Hepatocyte (in vitro differentiated cells): Measurements from ENCODE around the gene CRYBB3. TPM values are rescaled to one million over a fixed set of nuclear protein-coding genes. Genes with fewer than 3 reads are reported as not detected.

ENCODE experiments used
- DNase-seq: peaks from one replicate; pipeline ENCODE4 v3.0.0-alpha.2; 2016; ENCODE audit warnings: low spot score
- H2AFZ ChIP-seq: fragments of 200-600 bp; sonication (generic); 2 replicates; pipeline ENCODE4 v1.6.0; 2016; ENCODE audit warnings: antibody characterized with exemption, mild to moderate bottlenecking
- H3K27ac ChIP-seq: fragments of 200-600 bp; sonication (generic); 2 replicates; pipeline ENCODE4 v1.5.1; 2016; ENCODE audit warnings: mild to moderate bottlenecking
- H3K27me3 ChIP-seq: fragments of 200-600 bp; sonication (generic); 2 replicates; pipeline ENCODE4 v1.6.1; 2016
- H3K36me3 ChIP-seq: fragments of 200-600 bp; sonication (generic); replicated peaks from 2 replicates; pipeline ENCODE4 v1.5.1; 2016; ENCODE audit warnings: low read depth; ENCODE audit not compliant: insufficient read depth
- H3K4me1 ChIP-seq: fragments of 200-600 bp; sonication (generic); 2 replicates; pipeline ENCODE4 v1.5.1; 2016; ENCODE audit warnings: mild to moderate bottlenecking, moderate library complexity; ENCODE audit not compliant: insufficient read depth
- H3K4me2 ChIP-seq: fragments of 200-600 bp; sonication (generic); 2 replicates; pipeline ENCODE4 v1.6.0; 2016
- H3K4me3 ChIP-seq: fragments of 200-600 bp; sonication (generic); 2 replicates; pipeline ENCODE4 v1.5.1; 2016; ENCODE audit warnings: mild to moderate bottlenecking
- H3K79me2 ChIP-seq: fragments of 200-600 bp; sonication (generic); 2 replicates; pipeline ENCODE4 v1.6.0; 2017; ENCODE audit warnings: mild to moderate bottlenecking
- H3K9me2 ChIP-seq: fragments of 200-600 bp; sonication (generic); replicated peaks from 2 replicates; pipeline ENCODE4 v1.6.0; 2017; ENCODE audit warnings: mild to moderate bottlenecking; ENCODE audit not compliant: insufficient read depth
- H3K9me3 ChIP-seq: fragments of 200-600 bp; sonication (generic); 2 replicates; pipeline ENCODE4 v1.5.1; 2016; ENCODE audit warnings: low read depth, mild to moderate bottlenecking
- H4K20me1 ChIP-seq: fragments of 200-600 bp; sonication (generic); 2 replicates; pipeline ENCODE4 v1.6.0; 2016; ENCODE audit warnings: mild to moderate bottlenecking; ENCODE audit not compliant: insufficient read depth, poor library complexity, severe bottlenecking
- EZH2 ChIP-seq: fragments of 200-600 bp; sonication (generic); IDR thresholded peaks from 2 replicates; pipeline ENCODE4 v1.6.1; 2016; ENCODE audit warnings: antibody characterized with exemption, mild to moderate bottlenecking, borderline replicate concordance
- EZH2phosphoT487 ChIP-seq: fragments of 200-600 bp; sonication (generic); IDR thresholded peaks from one replicate; pipeline ENCODE4 v1.6.1; 2018; ENCODE audit warnings: antibody characterized with exemption, mild to moderate bottlenecking, low read depth, moderate library complexity; ENCODE audit not compliant: unreplicated experiment, severe bottlenecking
- WGBS: methylation state at CpG from one replicate; pipeline ENCODE4 v1.1.6; 2016; ENCODE audit warnings: low lambda C conversion rate; ENCODE audit errors: missing lambda C conversion rate; 5-methylcytosine and 5-hydroxymethylcytosine counted together
- polyA plus RNA-seq: library from polyadenylated mRNA; unstranded; fragments of >200 nt; fragmentation: Nextera tagmentation; extraction: Ambion mirVana; gene quantifications from 2 replicates; pipeline ENCODE4 v1.2.1, GENCODE V29; 2016
- total RNA-seq: library from RNA; depleted of rRNA; stranded (reverse); fragments of >200 nt; gene quantifications from 2 replicates; pipeline ENCODE4 v1.2.3, GENCODE V29; 2014
- TF ChIP-seq, protein P1 (sequence below): fragments of 200-600 bp; sonication (generic); IDR thresholded peaks from 2 replicates; pipeline ENCODE4 v1.5.1; 2016; ENCODE audit warnings: antibody characterized with exemption, mild to moderate bottlenecking; ENCODE audit not compliant: poor library complexity

The CRYBB3 gene
- total and polyA plus RNA-seq, 2 experiments from 2014 or later, result not detected

DNA sequence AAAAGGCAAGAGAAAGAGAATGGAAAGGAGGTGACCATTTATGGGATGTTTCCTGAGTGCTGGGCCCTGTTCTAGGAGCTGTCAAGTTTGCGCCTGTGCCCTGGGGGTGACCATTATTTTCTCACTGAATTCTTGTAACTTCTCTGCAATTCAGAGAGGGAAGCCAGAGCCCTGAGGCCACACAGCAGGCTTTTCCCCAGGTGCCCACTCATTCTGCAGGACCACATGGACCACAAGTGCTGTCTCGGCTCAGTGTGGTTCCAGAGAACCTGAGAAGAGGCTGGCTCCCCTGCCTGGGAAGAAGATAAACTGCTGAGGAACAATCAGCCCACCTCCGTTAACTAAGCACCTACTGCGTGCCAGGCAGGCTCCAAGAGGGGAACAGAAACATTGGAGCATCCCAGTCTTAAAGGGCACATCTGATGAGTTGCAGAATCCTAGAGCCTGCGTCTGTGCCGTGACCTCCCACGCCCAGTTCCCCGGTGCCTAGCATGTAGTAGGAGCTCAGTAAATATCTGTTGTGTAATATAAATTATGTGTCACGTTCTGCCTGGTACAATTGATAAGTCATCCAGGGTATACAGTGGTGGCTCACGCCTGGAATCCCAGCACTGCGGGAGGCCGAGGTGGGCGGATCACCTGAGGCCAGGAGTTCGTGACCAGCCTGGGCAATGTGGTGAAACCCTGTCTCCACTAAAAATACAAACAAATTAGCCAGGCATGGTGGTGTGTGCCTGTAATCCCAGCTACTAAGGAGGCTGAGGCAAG, 31.6 kb upstream of the CRYBB3 start:
- Histone ChIP-seq H3K4me3 (no peak overlapping the region), H3K27me3 (no peaks in the 10 kb centered on the region), H2AFZ (no peak overlapping the region), H4K20me1 (peaks cover 9% of the 10 kb centered on the region), H3K79me2 (no peaks in the 10 kb centered on the region), H3K4me1 (no peaks in the 10 kb centered on the region), H3K9me2 (no peaks in the 10 kb centered on the region), H3K27ac (no peak overlapping the region), H3K9me3 (no peaks in the 10 kb centered on the region), H3K36me3 (no peaks in the 10 kb centered on the region), H3K4me2 (no peak overlapping the region)
- no peak for DNase-seq
- TF ChIP-seq, protein P1, sequence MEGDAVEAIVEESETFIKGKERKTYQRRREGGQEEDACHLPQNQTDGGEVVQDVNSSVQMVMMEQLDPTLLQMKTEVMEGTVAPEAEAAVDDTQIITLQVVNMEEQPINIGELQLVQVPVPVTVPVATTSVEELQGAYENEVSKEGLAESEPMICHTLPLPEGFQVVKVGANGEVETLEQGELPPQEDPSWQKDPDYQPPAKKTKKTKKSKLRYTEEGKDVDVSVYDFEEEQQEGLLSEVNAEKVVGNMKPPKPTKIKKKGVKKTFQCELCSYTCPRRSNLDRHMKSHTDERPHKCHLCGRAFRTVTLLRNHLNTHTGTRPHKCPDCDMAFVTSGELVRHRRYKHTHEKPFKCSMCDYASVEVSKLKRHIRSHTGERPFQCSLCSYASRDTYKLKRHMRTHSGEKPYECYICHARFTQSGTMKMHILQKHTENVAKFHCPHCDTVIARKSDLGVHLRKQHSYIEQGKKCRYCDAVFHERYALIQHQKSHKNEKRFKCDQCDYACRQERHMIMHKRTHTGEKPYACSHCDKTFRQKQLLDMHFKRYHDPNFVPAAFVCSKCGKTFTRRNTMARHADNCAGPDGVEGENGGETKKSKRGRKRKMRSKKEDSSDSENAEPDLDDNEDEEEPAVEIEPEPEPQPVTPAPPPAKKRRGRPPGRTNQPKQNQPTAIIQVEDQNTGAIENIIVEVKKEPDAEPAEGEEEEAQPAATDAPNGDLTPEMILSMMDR, result no peak
- TF ChIP-seq EZH2phosphoT487, result no peak
- WGBS, result 92% methylated on average over 14 of the region's 14 CpGs

DNA sequence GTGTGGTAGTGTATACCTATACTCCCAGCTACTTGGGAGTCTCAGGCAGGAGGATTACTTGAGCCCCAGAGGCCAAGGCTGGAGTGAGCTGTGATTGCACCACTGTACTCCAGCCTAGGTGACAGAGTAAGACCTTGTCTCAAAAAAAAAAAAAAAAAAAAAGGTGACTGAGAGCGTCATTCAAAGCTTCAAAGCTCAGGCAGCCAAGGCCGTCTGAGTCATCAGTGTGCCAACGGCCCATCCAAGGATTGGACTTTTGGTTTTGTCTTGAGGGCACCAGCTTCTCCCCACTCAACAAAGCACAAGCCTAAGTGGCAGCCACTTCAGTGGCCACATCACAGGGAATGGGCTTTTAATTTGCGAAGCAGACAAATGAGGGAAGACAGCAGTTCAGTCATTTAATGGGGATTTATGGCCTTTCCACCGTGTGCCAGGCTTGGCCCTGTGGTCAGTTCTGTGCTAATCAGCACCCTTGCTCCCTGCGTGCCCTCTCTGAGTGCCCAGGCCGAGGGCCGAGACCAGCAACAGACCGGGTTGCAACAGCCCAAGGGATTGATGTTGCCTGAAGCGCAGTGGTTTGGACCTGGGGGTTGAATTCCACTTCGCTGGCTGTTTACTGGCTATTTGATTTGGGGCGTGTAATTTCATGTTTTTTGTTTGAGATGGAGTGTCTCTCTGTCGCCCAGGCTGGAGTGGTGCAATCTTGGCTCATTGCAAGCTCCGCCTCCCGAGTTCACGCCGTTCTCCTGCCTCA, 30.2 kb upstream of the CRYBB3 start:
- no peaks in the 10 kb centered on the region for H3K36me3 ChIP-seq
- TF ChIP-seq EZH2phosphoT487 (no peak), EZH2 (no peak)
- TF ChIP-seq, protein P1, result no peak
- H2AFZ ChIP-seq, result no peak overlapping the region
- H3K79me2 ChIP-seq, result no peaks in the 10 kb centered on the region
- no peaks in the 10 kb centered on the region for H3K4me1 ChIP-seq
- H3K4me3 ChIP-seq, result no peak overlapping the region
- H4K20me1 ChIP-seq, result peaks cover 3% of the 10 kb centered on the region
- no peaks in the 10 kb centered on the region for H3K9me3 ChIP-seq
- H3K9me2 ChIP-seq, result no peaks in the 10 kb centered on the region
- no peak overlapping the region for H3K27ac ChIP-seq
- no peak for DNase-seq
- WGBS, result 92% methylated on average over 17 of the region's 17 CpGs
- no peak overlapping the region for H3K4me2 ChIP-seq
- no peaks in the 10 kb centered on the region for H3K27me3 ChIP-seq

DNA sequence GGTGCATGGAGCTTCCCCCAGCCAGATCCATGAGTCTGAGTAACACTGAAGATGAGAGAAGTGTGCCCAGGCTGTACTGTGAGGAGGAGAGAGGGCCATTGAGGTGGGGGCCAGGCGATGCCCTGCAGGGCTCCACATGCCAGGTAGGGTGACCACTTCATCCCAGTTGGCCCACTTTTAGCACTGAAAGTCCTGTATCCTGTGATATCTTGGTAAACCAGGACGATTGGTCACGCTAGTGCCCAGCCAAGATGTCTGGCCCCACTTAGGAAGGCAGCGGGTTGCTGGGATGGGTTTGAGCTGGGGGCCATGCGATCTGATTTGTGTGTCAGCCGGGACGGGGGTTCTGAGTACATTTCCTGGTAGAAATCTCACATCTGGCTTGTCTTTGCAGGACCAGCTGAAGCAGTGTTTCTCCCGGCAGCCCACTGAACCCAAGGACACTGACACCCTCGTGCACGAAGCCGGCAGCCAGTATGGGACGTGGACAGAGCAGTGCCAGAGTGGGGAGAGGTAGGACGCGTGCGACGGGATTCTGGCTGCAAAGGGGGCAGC, 29.2 kb upstream of the CRYBB3 start:
- TF ChIP-seq, protein P1, result no peak
- no peak for TF ChIP-seq EZH2
- no peak for TF ChIP-seq EZH2phosphoT487
- H3K9me2 ChIP-seq, result no peaks in the 10 kb centered on the region
- 93% methylated on average over 16 of the region's 16 CpGs for WGBS

More for the DNA sequence above, 29.2 kb upstream of the CRYBB3 start:
- Histone ChIP-seq H3K79me2 (no peaks in the 10 kb centered on the region), H3K9me3 (no peaks in the 10 kb centered on the region), H3K27me3 (no peaks in the 10 kb centered on the region), H3K4me1 (no peaks in the 10 kb centered on the region), H4K20me1 (peaks cover 3% of the 10 kb centered on the region), H3K4me2 (no peak overlapping the region), H3K36me3 (no peaks in the 10 kb centered on the region), H3K4me3 (no peak overlapping the region), H3K27ac (no peak overlapping the region), H2AFZ (no peak overlapping the region)
- DNase-seq, result no peak
